Skin epidermis (tissue), 12 donors: ENCODE data around the gene TTYH2.

ENCODE experiments used
- H3K27ac ChIP-seq, 21 experiments: fragments of 200-600 bp; sonication (generic) in 11 of 21; one replicate each; pipeline ENCODE4 v1.5.0; 2020; ENCODE audit warnings: mild to moderate bottlenecking in 3 of 21, inconsistent platforms in 2 of 21, moderate library complexity in 2 of 21
- H3K4me3 ChIP-seq, 7 experiments: fragments of 200-600 bp; sonication (generic) in 2 of 7; one replicate each; pipeline ENCODE4 v1.5.0; 2020; ENCODE audit warnings: inconsistent platforms in 2 of 7, mild to moderate bottlenecking in 2 of 7, moderate library complexity in 1 of 7

TTYH2 gene

DNA sequence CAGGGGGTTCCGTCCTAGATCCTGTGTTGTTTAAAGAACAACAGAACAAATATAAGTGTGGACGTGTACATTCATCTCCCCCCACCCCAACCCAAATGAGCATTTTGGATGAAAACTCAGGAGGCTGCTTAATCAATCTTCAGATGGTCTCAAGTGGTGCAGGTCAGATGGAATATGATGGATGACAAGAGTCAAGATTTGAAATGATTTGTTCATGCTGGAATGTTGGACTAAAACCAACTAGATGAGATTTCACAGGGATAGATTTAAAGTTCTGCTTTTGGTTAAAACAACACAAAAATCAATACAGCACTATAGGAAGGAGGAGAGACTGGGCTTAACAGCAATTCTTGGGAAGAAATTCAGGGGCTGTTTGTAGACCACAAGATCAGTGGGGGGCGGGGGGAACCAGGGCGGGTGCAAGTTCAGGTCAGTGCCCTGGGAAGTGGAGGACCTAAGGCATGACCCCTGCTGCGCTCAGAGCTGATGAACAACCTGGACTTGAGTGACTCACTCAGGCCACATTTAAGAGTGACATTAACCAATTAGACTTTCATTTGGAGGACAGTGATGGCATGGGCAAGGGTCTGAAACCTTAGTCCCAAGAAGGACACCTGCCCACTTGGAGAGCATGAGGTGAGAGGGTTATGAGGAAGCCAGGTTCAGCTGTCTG lies 15.1 kb downstream of the TTYH2 start:
- Histone ChIP-seq H3K27ac (no peak overlapping the region), H3K4me3 (no peak overlapping the region)

DNA sequence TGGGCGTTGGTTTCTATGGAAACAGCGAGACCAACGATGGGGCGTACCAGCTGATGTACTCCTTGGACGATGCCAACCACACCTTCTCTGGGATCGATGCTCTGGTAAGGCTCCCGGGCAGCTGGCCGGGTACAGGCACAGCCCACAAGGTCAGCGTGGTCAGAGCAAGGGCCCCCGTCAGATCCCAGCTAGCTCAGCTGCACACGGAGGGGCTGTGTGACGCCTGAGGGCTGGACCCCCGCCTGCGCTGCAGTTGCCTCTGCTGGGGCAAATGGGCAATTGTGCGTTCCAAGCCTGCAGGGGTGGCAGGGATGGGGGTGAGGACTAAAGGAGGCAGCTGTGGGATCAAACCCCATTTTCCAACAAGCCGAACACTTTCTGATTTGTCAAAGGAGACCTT lies 17.5 kb downstream of the TTYH2 start:
- Histone ChIP-seq H3K4me3 (no peak overlapping the region), H3K27ac (no peak overlapping the region)

GRCh38 chr17:74231928-74232907 lies 18.8 kb downstream of the TTYH2 start:
- Histone ChIP-seq H3K4me3 (no peak overlapping the region), H3K27ac (peak overlapping the region in 2 of 21 experiments; percentile 21 to 30)

DNA sequence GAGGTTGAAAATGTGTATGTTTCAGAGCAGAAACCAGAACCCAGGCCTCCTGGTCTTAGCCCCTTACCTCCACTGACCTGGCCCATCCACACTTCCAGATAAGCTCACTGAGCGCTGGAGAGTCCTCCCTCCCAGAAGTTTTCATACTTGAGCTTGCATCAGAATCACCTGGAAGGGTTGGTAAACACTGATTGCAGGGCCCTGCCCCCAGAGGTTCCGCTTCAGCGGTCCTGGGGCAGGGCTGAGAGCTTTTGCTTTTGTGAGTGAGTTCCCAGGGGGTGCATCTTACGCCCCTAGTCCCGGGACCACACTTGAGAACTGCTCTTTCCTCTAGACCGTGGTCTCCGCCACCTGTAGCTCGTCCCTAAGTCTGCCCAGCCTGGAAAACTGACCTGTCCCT lies 20.6 kb downstream of the TTYH2 start:
- H3K4me3 ChIP-seq, result no peak overlapping the region
- H3K27ac ChIP-seq, result peak overlapping the region in 2 of 21 experiments; percentile 25 to 51

DNA sequence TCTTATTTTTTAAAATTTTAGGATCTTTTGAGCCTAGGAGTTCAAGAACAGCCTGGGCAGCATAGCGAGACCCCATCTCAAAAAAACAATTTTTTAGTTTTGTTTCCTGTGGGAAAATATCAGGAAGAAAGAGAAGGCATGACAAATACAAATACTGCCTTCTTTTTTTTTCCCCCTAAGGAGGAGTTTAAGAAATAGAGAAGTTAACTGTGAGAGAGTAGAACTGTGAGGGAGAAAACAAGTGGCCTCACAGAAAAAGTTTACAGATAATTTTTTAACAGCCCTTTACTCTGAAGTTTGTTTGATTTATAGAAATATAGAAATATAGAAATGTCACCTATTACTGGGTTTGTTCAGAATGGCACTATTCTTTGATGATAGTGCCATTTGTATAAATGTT lies 21.1 kb downstream of the TTYH2 start:
- H3K4me3 ChIP-seq, result no peak overlapping the region
- H3K27ac ChIP-seq, result peak overlapping the region in 10 of 21 experiments; percentile 9 to 80 (median 62)

DNA sequence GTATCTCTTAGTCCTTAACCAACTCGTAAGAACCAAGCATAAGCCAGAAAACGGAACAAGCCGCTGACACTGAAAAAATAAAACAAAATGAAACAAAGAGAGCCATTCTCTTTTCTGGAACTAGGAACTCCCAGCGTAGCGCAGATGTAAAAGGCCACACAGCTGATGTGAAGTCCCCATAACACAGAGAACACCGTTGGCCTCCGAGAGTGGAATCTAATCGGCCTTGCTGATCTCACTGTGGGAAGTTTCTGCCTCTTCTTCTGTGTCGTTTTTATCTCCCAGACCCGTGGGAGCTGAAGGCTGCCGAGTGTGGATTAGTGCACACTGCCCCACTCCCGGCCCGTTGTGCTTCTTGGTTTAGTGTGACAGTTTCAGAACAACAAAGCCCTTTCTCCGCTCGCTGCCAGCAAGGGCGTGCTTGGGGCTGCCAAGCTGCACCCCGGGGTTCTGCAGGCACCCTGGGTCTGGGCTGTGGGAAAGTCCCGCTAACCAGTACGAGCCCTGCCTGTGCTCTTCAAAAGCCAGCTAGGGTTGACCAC lies 21.7 kb downstream of the TTYH2 start:
- Histone ChIP-seq H3K27ac (peak overlapping the region in 14 of 21 experiments; percentile 9 to 80 (median 56)), H3K4me3 (no peak overlapping the region)

- H3K27ac ChIP-seq, result peak overlapping the region in 3 of 21 experiments; percentile 20 to 80 (median 58)
- H3K4me3 ChIP-seq, result no peak overlapping the region
These were observed 22.6 kb downstream of the TTYH2 start for GRCh38 chr17:74235911-74236371.

GRCh38 chr17:74237321-74237720 lies 23.9 kb downstream of the TTYH2 start:
- Histone ChIP-seq H3K27ac (no peak overlapping the region), H3K4me3 (no peak overlapping the region)

DNA sequence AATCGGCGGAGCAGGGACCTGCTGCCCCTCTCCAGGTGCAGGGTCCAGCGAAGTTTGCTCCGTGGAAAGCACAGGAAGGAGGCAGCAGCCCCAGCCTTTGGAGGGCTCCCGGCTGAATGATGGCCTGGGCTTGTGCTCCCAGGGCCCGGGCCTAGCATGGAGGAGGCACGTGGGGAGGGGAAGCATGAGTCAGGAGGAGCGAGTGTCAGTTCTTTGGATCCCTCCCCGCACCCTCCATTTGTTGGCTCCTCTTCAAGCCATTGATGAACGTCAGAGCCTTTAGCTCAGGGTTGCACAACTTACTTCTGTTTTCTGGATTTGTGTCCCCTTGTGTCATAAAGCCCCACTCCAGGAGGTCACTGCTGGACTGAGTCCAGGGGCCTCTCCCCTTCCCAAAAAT lies 25.8 kb downstream of the TTYH2 start:
- H3K27ac ChIP-seq, result peak overlapping the region in 1 of 21 experiments; percentile 28
- H3K4me3 ChIP-seq, result no peak overlapping the region

GRCh38 chr17:74240618-74241205 lies 27.3 kb downstream of the TTYH2 start:
- H3K27ac ChIP-seq, result peak overlapping the region in 4 of 21 experiments; percentile 23 to 31 (median 26)
- no peak overlapping the region for H3K4me3 ChIP-seq

GRCh38 chr17:74241431-74241830 lies 28.1 kb downstream of the TTYH2 start:
- H3K4me3 ChIP-seq, result no peak overlapping the region
- H3K27ac ChIP-seq, result peak overlapping the region in 4 of 21 experiments; percentile 23 to 31 (median 26)

GRCh38 chr17:74241847-74242246 lies 28.5 kb downstream of the TTYH2 start:
- H3K4me3 ChIP-seq, result no peak overlapping the region
- no peak overlapping the region for H3K27ac ChIP-seq

DNA sequence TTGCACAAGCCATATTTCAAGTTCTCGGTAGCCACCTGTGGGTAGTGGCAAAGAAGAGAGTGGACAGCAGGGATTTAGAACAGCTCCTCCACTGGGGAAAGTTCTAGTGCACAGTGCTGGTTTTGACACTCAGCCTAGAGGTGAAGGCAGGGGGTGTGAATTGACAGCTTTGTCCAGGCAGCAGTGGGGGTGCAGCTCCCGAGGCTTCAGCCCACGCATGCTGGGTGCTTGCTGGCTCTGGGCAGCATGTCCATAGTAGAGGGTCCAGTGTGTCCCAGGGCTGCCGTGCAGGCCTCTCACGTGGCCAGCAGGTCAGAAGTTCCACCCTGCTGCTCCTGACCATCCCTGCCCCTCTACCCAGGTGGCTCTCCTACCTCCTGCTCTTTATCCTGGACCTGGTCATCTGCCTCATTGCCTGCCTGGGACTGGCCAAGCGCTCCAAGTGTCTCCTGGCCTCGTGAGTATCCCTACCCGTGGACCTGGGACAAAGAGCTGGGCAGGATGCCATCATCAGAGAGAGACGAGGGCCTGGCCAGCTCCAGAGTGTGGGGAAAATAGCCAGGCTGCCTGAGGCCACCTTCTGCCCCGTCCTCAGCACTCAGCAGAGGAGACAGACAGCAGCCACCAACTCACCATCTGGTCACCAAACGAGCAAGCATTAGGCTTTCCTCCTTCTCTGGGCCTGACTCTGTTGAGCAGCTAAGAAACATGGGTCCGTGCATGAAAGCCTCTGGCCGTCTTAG lies 29.8 kb downstream of the TTYH2 start:
- H3K27ac ChIP-seq, result no peak overlapping the region
- no peak overlapping the region for H3K4me3 ChIP-seq

GRCh38 chr17:74244128-74244527 lies 30.8 kb downstream of the TTYH2 start:
- Histone ChIP-seq H3K4me3 (no peak overlapping the region), H3K27ac (no peak overlapping the region)

DNA sequence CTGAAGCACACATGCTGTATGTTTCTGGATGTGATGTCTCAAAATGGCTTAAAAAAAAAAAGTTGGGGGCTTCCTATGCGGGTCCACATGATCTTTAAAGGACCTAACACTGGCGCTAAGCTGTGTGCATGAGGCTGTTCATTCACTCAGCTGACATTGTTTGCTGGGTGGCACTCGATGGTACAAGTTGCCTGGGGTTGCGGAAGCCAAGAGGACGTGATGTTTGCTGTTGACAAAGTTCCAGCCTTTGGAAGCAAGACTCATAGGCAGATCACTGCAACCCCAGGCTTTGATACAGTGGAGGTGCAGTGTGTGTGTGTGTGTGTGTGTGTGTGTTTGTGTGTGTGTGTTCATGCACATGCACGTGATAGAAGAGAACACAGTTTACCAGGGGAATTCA lies 31.2 kb downstream of the TTYH2 start:
- Histone ChIP-seq H3K4me3 (no peak overlapping the region), H3K27ac (no peak overlapping the region)

- peak overlapping the region in 1 of 21 experiments; percentile 60 for H3K27ac ChIP-seq
- H3K4me3 ChIP-seq, result no peak overlapping the region
These were observed 31.9 kb downstream of the TTYH2 start for GRCh38 chr17:74245145-74245831.

- H3K4me3 ChIP-seq, result no peak overlapping the region
- H3K27ac ChIP-seq, result peak overlapping the region in 2 of 21 experiments; percentile 28 to 60
These were observed 32.5 kb downstream of the TTYH2 start for GRCh38 chr17:74245871-74246270.

DNA sequence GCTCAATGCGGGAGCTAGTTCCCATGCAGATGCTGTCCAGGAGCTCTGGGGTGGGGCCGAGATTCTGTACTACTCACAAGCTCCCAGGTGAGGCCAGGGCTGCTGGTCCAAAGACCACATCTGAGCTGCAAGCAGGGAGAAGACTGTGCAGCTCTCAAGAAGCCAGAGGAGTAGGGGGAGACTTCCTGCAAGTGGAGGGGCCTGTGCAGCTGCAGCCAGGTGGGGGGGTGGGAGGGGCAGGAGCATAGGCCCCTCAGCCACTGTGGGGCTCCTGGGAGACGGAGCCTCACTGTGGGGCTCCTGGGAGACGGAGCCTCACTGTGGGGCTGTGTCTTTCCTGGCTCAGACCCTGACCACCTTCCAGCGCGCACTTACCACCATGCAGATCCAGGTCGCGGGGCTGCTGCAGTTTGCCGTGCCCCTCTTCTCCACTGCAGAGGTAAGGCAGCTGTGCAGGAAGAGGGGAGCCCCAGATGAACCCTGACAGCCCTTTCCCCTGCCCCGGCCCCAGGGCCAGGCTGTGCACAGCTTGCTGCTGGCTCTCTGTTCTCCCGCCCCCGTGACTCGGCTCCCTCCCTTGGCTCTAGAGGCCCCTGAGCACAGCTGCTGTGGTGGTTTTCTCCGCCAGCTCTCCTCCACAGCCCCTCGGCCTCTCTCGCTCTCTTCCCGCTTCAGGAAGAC lies 36.4 kb downstream of the TTYH2 start:
- no peak overlapping the region for H3K4me3 ChIP-seq
- no peak overlapping the region for H3K27ac ChIP-seq
